Activated effector memory CD4-positive, alpha-beta T cell treated with anti-CD3 and anti-CD28 coated beads, Interleukin-2, amount 50 U/mL, for 16 hours (primary cell): Measurements from ENCODE around the gene C2CD4B.

Experiments
- DNase-seq: peaks from one replicate; pipeline ENCODE4 v3.0.0-alpha.2; 2020

C2CD4B gene

GRCh38 chr15:62165104-62165792 is at the start of gene C2CD4B:
TSS of gene C2CD4B (minus strand) at chr15:62165285. CDS start at chr15:62164984, 301 bp downstream.
- DNase-seq = peak; percentile 72

GRCh38 chr15:62212741-62213140 is 47.7 kb upstream of the C2CD4B start:
- no peak for DNase-seq

GRCh38 chr15:62211348-62211747 is 46.3 kb upstream of the C2CD4B start:
- no peak for DNase-seq

DNA sequence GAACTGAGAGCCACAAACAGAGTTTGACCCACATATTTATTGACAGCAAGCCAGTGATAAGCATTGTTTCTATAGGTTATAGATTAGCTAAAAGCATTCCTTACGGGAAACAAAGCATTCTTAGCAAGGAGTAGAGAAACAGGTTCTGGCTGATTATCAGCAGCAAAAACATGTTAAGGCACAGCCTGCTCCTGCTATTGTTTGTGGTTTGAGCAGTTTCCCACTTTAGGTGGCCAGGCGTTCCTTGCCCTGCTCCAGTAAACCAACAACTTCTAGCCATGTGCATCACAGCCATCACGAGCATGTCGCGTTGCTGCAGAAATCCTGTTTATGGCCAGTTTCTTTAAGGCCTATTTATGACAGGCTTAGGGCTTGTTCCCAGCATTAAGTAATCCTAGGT is 44.7 kb upstream of the C2CD4B start:
- no peak for DNase-seq

- DNase-seq = no peak
Measured at GRCh38 chr15:62209322-62209721, 44.2 kb upstream of the C2CD4B start.

DNA sequence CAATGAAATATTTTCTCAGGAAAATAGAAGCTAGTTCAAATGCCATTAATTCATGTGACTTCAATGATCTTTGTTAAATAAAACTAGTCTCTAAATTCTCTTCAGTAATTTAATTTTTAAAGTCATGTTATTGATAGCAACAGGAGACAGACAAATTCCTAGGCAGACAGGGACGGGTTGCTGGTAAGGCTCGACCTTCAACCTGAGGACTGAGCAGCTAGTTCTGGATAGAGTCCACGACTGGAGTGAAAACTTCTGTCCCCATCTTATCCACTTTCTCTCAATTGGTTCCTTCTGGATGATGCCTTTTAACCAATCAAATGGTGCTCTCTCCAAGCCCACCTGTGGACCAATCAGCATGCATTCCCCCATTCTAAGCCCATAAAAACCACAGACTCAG is 43.8 kb upstream of the C2CD4B start:
- no peak for DNase-seq

- no peak for DNase-seq
Measured at GRCh38 chr15:62208367-62208766, 43.3 kb upstream of the C2CD4B start.

DNA sequence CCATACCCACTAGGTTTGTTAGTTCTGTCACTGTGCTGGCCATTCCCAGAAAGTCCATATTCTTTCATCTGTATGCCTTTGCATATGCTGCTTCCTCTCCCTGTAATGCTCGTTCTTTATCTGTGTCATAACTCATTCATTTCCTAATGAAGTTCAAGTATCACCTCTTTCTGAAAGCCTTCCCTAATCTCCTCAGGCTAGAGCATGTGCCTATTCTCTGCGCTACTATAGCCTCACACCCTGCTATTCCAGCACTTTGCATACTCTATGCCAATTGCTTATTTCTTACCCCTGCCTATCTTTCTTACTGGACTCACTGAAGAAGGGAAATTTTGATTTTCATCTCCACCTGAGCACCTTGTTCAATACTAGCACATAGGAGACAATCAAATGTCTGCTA is 25.6 kb upstream of the C2CD4B start:
- DNase-seq = no peak

DNA sequence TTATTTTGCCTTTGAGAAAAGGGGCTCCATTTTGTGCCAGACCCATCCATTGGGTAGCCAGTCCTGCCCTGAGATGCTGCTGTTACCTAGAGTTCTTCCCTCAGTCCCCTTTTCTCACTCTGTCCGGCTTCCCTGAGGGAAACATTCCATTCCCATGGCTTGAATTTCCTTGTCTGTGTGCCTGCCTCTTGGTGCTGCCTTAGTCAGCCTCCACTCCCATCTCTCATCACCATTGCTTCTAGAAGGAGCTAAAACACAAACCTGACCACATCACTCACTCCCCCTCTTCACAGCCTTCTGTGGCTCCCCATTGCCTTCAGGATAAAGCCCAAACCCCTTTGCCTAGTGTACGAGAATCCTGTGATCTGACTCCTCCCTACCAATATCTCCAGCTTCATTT is 25.2 kb upstream of the C2CD4B start:
- DNase-seq = no peak

- no peak for DNase-seq
Measured at GRCh38 chr15:62188744-62189143, 23.7 kb upstream of the C2CD4B start.

- DNase-seq = no peak
Measured at GRCh38 chr15:62187910-62188309, 22.8 kb upstream of the C2CD4B start.

- DNase-seq = no peak
Measured at GRCh38 chr15:62187425-62187824, 22.3 kb upstream of the C2CD4B start.

DNA sequence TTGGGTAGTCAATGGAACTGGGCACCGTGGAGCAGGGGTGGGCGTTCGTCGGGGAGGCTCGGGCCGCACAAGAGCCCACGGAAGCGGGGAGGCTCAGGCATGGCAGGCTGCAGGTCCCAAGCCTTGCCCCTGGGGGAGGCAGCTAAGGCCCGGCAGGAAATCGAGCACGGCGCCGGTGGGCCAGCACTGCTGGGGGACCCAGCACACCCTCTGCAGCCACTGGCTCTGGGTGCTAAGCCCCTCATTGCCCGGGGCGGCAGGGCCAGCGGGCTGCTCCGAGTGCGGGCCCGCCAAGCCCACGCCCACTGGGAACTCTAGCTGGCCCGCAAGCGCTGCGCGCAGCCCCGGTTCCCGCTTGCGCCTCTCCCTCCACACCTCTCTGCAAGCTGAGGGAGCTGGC is 21.5 kb upstream of the C2CD4B start:
- DNase-seq = no peak

DNA sequence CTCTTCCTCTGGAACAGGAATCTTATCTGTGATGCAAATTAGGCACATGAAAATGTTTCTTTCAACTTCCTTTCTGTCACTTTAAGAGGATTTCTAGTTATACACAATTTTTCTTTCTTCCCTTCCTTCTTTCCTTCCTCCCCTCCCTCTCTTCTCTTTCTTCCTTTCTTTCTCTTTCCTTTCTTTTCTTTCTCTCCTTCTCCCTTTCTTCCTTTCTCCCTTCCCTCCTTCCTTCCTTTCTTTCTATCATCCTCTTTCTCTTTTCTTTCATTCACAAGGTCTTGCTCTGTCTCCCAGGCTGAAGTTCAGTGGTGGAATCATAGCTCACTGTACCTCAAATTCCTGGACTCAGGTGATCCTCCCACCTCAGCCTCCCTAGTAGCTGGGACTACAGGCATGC is 18.0 kb upstream of the C2CD4B start:
- DNase-seq = no peak

GRCh38 chr15:62173215-62173614 is 8.1 kb upstream of the C2CD4B start:
- no peak for DNase-seq

- no peak for DNase-seq
Measured at GRCh38 chr15:62171882-62172281, 6.8 kb upstream of the C2CD4B start.

GRCh38 chr15:62165793-62166375 is 799 bp upstream of the C2CD4B start:
- no peak for DNase-seq

GRCh38 chr15:62164396-62165103 is 535 bp downstream of the C2CD4B start:
- peak; percentile 62 for DNase-seq

DNA sequence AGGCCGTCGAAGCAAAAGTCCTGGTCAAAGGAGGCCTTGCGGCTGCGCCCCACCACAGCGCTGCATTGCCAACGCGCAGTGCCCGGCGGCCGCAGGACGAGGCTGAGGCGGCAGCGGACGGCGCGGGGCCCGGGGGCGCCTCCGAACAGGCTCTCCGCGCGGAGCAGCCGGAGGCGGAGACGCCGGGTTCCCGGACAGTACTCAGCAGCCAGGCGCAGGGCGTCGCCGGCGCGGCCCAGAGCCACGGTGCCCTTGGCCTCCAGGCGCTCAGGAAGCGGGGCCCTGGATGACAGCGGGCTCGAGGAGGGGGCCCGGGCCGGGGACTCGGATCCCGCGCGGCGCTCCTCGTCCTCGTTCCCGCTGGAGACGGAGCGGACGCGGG is 1.1 kb downstream of the C2CD4B start:
- DNase-seq = no peak

- DNase-seq = no peak
Measured at GRCh38 chr15:62163397-62164013, 1.6 kb downstream of the C2CD4B start.

GRCh38 chr15:62153228-62153627 is 11.9 kb downstream of the C2CD4B start:
- DNase-seq = peak; percentile 65

GRCh38 chr15:62150445-62150844 is 14.6 kb downstream of the C2CD4B start:
- DNase-seq = no peak

GRCh38 chr15:62149729-62150128 is 15.4 kb downstream of the C2CD4B start:
- no peak for DNase-seq

GRCh38 chr15:62147551-62147950 is 17.5 kb downstream of the C2CD4B start:
- DNase-seq = no peak
